HG03159 (cell line): ENCODE data around the gene MAP3K15.
"Not testable (repeated sequence)": the region's sequence is repeated elsewhere in the genome, so short reads cannot be mapped to it uniquely, and the experiment has no call there.

Experiments
- ATAC-seq: cut with Tn5 transposase; IDR thresholded peaks from one replicate; pipeline ENCODE4 v1.9.1; 2021; ENCODE audit warnings: mild to moderate bottlenecking, moderate library complexity; ENCODE audit not compliant: unreplicated experiment

The MAP3K15 gene

DNA sequence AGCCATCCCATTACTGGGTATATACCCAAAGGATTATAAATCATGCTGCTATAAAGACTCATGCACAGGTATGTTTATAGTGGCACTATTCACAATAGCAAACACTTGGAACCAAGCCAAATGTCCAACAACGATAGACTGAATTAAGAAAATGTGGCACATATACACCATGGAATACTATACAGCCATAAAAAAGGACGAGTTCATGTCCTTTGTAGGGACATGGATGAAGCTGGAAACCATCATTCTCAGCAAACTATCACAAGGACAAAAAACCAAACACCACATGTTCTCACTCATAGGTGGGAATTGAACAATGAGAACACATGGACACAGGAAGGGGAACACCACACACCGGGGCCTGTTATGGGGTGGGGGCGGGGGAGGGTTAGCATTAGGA, 92.6 kb downstream of the MAP3K15 start:
- ATAC-seq: not testable (repeated sequence)

GRCh38 chrX:19410259-19410658, 105.0 kb downstream of the MAP3K15 start:
- ATAC-seq: no peak

DNA sequence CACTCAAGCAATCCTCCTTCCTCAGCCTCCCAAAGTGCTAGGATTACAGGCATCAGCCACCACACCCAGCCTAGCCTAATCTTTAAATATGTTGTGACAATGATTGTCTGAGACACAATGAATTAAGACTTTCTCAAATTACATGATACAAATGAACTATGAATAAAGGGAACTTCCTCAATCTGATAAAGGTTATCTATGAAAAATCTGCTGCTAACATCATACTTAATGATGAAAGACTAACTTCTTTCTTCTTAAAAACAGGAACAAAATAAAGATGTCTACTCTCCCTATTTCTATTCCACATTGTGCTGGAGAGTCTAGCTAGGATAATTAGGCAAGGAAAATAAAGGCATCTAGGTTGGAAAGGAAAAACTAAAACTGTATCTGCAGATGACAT, 111.6 kb downstream of the MAP3K15 start:
- no peak for ATAC-seq

DNA sequence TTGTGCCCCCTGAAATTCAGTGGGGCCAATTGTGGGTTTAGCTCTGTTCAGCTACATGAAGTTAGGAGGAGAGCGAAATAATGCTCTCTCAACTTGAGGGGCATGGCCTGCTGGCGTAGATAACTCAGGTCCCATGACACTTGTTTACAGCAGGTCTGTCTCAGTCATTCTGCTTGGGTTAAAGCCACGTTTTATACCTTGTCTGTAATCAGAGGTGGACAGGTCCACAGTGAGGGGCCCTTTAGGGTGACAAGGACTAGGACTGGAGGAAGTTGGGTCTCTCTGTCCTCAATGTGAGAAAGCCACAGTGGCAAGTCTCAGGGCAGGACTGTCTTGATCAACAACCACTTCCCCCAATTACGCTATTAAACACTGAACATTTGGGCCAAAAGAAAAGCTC, 122.6 kb downstream of the MAP3K15 start:
- ATAC-seq: no peak

DNA sequence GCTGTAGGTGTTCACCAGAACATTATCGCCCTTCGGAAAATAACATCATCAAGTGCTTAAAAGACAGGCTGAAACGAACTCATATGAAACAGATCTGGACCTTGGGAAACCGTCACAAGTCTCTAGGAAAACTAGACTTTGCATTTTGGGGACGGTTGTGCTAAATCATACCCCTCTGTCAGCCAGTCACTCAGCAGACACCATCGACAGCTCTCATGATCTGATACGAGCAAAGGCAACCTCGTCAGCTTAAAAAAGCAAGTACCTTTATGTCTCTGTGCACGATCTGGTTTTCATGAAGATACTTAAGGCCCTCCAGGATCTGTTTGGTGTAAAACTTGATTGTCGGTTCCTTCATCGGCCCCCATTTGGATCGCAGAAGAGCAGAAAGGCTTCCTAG, 123.2 kb downstream of the MAP3K15 start:
- no peak for ATAC-seq

GRCh38 chrX:19389227-19389845, 126.0 kb downstream of the MAP3K15 start:
- no peak for ATAC-seq

DNA sequence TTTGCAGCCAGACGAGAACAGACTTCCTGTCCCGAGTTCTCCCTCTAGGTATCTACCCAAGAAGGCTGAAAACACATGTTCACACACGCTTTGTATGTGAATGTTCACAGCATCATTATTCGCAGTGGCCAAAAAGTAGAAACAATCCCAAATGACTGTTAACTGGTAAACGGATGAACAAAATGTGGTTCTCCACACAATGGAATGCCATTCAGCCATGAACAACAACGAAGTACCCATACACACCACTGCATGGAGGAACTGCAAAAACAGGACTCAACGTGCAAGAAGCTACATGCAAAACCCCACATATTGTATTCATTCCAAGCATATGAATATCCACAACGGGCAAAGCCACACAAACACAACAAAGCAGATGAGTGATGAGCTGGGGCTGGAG, 126.6 kb downstream of the MAP3K15 start:
- no peak for ATAC-seq

GRCh38 chrX:19388064-19388679, 127.1 kb downstream of the MAP3K15 start:
- ATAC-seq: no peak

DNA sequence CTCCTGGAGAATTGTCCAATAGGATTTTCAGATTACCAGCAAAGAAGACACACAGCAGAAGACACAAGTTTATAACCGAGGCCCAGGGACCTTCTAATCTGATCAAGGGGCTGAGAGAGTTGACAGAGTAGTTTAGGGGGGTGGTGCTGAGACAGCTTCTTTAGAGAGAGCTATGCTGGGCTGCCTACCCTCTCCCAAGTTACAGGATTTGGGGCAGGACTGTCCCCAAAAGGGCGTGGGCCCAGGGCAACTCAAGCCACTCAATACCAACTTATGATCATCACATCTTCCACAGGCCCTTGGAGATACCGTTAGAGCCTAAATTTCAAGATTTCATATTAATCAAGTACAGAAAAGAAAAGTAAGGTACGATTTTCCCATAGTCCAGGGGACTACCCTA, 128.6 kb downstream of the MAP3K15 start:
- no peak for ATAC-seq

- peak; percentile 81 for ATAC-seq
These were observed 132.7 kb downstream of the MAP3K15 start for GRCh38 chrX:19382555-19383145.

- ATAC-seq: no peak
These were observed 134.0 kb downstream of the MAP3K15 start for GRCh38 chrX:19381326-19381725.

DNA sequence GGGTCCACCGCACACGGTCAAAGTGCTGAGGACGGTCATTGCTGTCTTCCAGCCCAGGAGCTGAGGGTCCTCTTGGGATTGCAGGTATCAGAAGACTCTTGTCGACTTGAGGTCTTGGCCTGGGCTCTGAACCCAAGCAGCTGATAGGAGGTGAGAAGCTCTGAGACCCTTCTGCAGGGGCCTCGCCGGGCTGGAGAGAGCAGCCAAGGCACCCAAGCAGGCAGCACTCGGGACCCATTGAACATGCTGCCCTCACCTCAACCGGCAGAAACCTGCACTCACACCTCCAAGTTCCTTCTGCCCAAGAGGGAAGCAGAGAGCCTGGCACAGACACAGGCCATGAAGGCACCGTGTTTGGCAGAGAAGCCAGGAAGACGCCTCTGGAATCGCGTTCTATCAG, 137.5 kb downstream of the MAP3K15 start:
- no peak for ATAC-seq

DNA sequence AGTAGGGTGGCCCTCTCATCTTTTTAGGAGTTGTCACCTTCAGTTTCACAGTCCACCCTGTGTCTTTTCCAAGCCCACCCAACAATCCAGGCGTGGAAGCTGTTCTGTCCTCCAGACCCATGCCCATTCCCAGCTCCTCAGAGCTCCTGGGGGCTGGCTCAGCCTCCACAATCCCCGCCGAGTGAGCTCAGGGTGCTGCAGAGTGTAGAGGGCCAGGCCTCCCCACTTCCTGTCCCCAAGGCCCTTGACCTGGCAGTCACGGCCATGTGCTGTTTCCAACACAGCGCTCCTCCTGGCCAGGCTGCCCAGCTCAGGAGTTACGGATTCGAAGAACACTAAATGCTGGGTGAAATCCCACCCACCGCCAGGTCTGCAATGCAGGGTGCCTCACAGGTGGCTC, 139.8 kb downstream of the MAP3K15 start:
- no peak for ATAC-seq

DNA sequence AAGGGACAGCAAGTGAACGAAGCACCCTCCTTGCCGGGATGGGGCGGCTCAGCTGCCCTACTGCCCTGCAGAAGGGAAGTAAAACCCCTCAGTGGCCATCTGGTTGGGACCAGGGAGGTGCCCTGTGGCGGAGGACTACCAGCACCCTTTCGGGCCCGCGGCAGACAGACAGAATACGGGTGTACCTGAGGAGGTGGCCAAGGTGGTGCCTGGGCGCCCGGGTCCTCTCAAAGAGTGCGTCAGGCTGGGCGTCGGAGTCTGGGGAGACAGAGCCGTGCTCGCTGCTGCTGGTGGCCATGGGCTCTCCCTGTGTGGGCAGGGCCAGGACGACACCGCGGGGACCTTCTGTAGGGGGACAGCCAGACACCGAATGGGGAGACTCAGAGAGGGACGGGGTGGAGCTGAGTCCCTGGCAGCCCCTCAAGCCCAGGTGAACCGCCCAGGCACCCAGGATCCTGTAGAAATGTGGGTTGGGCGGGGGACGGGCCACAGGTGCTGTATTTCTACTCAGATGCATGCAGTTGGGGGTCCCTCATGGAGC, 141.9 kb downstream of the MAP3K15 start:
- no peak for ATAC-seq

GRCh38 chrX:19372547-19373331, 142.6 kb downstream of the MAP3K15 start:
- ATAC-seq: peak; percentile 26

DNA sequence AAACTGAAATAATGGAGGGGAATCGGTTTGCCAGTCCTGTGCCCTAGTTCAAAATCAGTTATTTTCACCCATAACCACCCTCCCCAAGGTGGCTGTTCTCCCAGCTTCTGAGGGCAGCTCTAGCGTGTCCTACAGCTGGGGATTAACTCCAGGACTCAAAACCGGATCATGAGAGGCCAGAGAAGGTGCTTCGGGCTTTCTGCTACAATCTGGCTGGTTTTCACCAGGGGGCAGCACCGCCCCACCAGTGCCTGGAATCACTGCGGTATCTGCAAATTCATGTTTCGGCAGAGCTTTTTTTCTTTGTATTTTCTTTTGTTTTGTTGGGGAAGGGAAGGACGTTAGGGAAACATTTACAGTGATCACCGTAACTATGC, 143.2 kb downstream of the MAP3K15 start:
- peak; percentile 80 for ATAC-seq

GRCh38 chrX:19370061-19370460, 145.2 kb downstream of the MAP3K15 start:
- no peak for ATAC-seq

DNA sequence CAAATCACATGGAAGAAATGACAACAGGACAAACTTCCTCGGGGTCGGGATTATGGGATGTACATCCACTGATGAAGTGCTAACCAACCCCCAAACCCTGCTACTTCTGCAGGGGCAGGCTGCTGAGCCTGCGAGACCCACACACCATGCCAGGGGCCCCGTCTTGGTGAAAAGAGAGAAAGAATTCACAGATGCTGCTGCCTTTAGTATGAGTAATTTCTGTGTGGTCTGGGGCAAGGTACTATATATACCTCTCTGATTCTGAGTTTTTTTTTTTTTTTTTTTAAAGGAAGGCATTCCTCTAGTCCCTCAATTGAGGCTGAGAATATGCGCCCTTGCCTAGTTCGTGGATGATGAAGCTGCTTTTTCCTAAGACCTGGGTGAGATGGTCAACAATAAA, 146.7 kb downstream of the MAP3K15 start:
- ATAC-seq: no peak

- ATAC-seq: no peak
These were observed 153.6 kb downstream of the MAP3K15 start for GRCh38 chrX:19361701-19362100.

DNA sequence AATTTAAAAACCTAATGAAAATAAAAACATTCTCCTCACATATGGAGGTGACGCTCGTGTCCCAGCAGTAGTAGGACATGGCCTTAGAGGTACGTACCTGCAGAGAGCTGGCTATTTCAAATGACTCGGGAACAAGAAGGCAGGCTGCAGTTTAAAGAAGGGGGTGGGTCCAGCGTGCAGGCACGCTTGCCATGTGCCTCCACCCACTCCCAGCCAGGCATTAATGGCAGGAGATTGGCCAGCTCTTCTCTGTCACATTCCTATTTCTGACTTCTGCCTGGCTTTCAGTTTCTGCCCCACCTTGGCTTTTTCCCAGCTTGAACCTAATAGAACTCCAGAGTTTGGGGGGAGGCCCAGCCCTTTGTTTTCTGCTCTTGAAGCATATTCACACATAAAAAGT, 154.4 kb downstream of the MAP3K15 start:
- ATAC-seq: no peak

GRCh38 chrX:19358521-19358920, 156.8 kb downstream of the MAP3K15 start:
- no peak for ATAC-seq

DNA sequence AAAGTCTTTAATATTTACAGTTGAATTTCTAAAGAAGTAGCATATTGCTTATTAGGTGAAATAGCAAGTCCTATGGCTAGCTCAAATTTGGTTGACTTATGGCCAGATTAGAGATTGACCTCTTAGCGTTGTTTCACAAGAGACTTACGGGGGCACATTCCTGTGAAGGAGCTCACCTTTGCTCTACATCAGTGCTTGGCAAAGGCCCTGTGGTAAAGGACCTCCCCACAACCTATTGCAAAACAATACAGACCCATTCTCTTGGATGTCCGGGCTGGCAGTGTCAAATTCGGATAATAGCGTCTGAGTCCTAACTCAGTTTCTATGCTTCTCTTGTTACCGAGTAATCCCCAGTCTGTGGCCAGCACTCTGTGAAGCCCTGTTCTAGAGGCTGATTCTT, 160.7 kb downstream of the MAP3K15 start:
- no peak for ATAC-seq
